BJ (cell line): ENCODE data around the gene CHP1. TPM values are rescaled to one million over a fixed set of nuclear protein-coding genes. Genes with fewer than 3 reads are reported as not detected.
"Not testable (repeated sequence)": the region's sequence is repeated elsewhere in the genome, so short reads cannot be mapped to it uniquely, and the experiment has no call there.

Experiments used
- CTCF ChIA-PET: fragments of 350-600 bp; formaldehyde crosslinking; extraction: SDS; loops from one replicate; lab custom pipeline; 2021; ENCODE audit warnings: antibody characterized with exemption, inconsistent platforms; lab: Yijun Ruan, JAX
- POLR2A ChIA-PET: fragments of 300-600 bp; sonication (Branson Sonifier 250); formaldehyde crosslinking; extraction: SDS; loops from one replicate; lab custom pipeline; 2021; ENCODE audit warnings: antibody characterized with exemption; lab: Charles Lee
- DNase-seq: peaks from one replicate; pipeline ENCODE4 v3.0.0-alpha.2; 2011; ENCODE audit warnings: low read depth
- H3K27me3 ChIP-seq: 2 replicates; pipeline ENCODE4 v1.6.0; 2011; ENCODE audit warnings: low read length; ENCODE audit not compliant: control insufficient read depth, insufficient read depth
- H3K36me3 ChIP-seq: 2 replicates; pipeline ENCODE4 v1.5.1; 2011; ENCODE audit warnings: low read length; ENCODE audit not compliant: control insufficient read depth, insufficient read depth
- H3K4me3 ChIP-seq: 2 replicates; pipeline ENCODE4 v1.5.1; 2011; ENCODE audit warnings: low read depth, mild to moderate bottlenecking, control low read depth, low read length
- CTCF ChIP-seq: IDR thresholded peaks from 2 replicates; pipeline ENCODE4 v1.5.1; 2011; ENCODE audit warnings: low read depth, mild to moderate bottlenecking, control low read depth, inconsistent platforms, low read length, moderate library complexity; ENCODE audit not compliant: insufficient read depth
- polyA plus RNA-seq: library from polyadenylated mRNA; depleted of rRNA; stranded (reverse); fragments of >200 nt; gene quantifications from 2 replicates; pipeline ENCODE4 v1.2.3, GENCODE V29; 2011; rRNA removed

Gene CHP1
- polyA plus RNA-seq, 1 experiment: 59.9 TPM

GRCh38 chr15:41307679-41308078 is 76.6 kb downstream of the CHP1 start:
- POLR2A ChIA-PET: no interaction called here
- no peaks in the 10 kb centered on the region for H3K36me3 ChIP-seq
- no peak overlapping the region for H3K4me3 ChIP-seq
- no peak for DNase-seq
- CTCF ChIA-PET: interaction anchor here (1.5 kb wide), 1 partner anchor 25 kb away, joined by 5 read pairs; the partner anchor contains the start of genes NUSAP1 and OIP5
- TF ChIP-seq CTCF: no peak
- no peaks in the 10 kb centered on the region for H3K27me3 ChIP-seq

- ChIA-PET POLR2A (no interaction called here), CTCF (interaction anchor here (1.0 kb wide), 1 partner anchor 23 kb away, joined by 3 read pairs; the partner anchor contains the start of genes NUSAP1 and OIP5)
- TF ChIP-seq CTCF: no peak
- no peak for DNase-seq
- Histone ChIP-seq H3K36me3 (no peaks in the 10 kb centered on the region), H3K4me3 (no peak overlapping the region), H3K27me3 (no peaks in the 10 kb centered on the region)
Observed at GRCh38 chr15:41309226-41309905, 78.3 kb downstream of the CHP1 start.

GRCh38 chr15:41320805-41321330 is 89.8 kb downstream of the CHP1 start:
- POLR2A ChIA-PET, H3K36me3 ChIP-seq, CTCF ChIA-PET, DNase-seq, H3K4me3 ChIP-seq, H3K27me3 ChIP-seq: not testable (repeated sequence)

GRCh38 chr15:41323611-41324010 is 92.5 kb downstream of the CHP1 start:
- Histone ChIP-seq H3K27me3 (no peaks in the 10 kb centered on the region), H3K4me3 (no peak overlapping the region), H3K36me3 (no peaks in the 10 kb centered on the region)
- TF ChIP-seq CTCF: no peak
- DNase-seq: no peak
- POLR2A ChIA-PET: no interaction called here
- CTCF ChIA-PET: interaction anchor here (1.0 to 1.5 kb wide), 2 partner anchors 9 to 93 kb away, joined by 3 to 6 read pairs; partner anchors contain the start of genes CHP1, NUSAP1 and OIP5

GRCh38 chr15:41331281-41331680 is 100.2 kb downstream of the CHP1 start:
- ChIA-PET CTCF (interaction anchor here (0.7 to 2.7 kb wide), 3 partner anchors 14 to 427 kb away, joined by 3 to 16 read pairs (median 3); no protein-coding TSS in a partner anchor), POLR2A (no interaction called here)
- H3K27me3 ChIP-seq: no peaks in the 10 kb centered on the region
- peak overlapping the region; percentile 68; the same call in 1 of the 2 replicates for H3K4me3 ChIP-seq
- TF ChIP-seq CTCF: no peak
- DNase-seq: no peak
- no peaks in the 10 kb centered on the region for H3K36me3 ChIP-seq

Other genes starting within 250 kb of the CHP1 start
- 4.3 and 5.2 TPM in 2 replicates for gene INO80, start 115.0 kb upstream of the CHP1 start, polyA plus RNA-seq
- gene EXD1, start 511 bp upstream of the CHP1 start, polyA plus RNA-seq: not detected in 2 replicates
- 4.0 and 5.6 TPM in 2 replicates for gene OIP5, start 101.3 kb downstream of the CHP1 start, polyA plus RNA-seq
- 77.4 and 102 TPM in 2 replicates for gene NUSAP1, start 101.6 kb downstream of the CHP1 start, polyA plus RNA-seq
- 8.9 and 17.2 TPM in 2 replicates for gene NDUFAF1, start 171.2 kb downstream of the CHP1 start, polyA plus RNA-seq
- gene RTF1, start 185.8 kb downstream of the CHP1 start, polyA plus RNA-seq: 22.6 and 27.2 TPM in 2 replicates